Fibroblast of peridontal ligament (primary cell): ENCODE measurements around the gene MYO7B.
A peak's percentile ranks its signal among the peaks of the same experiment; 100 is the strongest.

ENCODE experiments used
- DNase-seq: peaks from one replicate; pipeline ENCODE4 v3.0.0-alpha.2; 2010; ENCODE audit errors: extremely low read depth

The MYO7B gene

DNA sequence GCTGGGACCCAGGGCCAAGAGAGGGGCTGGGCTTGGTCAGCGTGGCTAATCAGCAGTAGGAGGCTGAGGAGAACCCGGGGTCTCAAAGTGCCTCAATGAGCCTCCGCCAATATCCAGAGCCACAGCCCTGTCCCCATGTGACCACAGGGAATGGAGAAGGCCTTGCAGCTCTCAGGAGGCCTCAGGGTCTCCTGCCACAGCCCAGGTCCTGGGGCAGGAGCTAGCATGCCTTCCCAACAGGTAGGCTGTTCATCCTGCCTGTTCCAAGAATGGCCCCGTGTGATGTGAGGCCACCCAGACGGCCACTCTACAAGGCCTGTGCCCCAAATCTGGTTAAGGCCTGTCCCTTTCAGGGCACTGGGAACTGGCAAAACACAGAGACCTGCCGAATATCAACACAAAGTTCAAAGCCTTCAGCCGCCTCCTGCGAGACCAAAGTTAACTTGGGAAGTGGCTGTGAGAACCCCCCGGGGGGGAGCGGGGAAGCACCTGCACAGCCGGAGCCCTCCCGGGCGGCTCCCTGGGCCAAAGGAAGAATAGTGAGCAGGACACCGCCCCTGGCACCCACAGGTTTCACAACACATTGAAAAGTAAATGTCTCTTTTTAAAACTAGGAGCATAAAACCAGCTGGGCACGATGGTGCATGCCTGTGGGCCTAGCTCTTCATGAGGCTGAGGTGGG is 144.3 kb downstream of the MYO7B start:
- no peak for DNase-seq

DNA sequence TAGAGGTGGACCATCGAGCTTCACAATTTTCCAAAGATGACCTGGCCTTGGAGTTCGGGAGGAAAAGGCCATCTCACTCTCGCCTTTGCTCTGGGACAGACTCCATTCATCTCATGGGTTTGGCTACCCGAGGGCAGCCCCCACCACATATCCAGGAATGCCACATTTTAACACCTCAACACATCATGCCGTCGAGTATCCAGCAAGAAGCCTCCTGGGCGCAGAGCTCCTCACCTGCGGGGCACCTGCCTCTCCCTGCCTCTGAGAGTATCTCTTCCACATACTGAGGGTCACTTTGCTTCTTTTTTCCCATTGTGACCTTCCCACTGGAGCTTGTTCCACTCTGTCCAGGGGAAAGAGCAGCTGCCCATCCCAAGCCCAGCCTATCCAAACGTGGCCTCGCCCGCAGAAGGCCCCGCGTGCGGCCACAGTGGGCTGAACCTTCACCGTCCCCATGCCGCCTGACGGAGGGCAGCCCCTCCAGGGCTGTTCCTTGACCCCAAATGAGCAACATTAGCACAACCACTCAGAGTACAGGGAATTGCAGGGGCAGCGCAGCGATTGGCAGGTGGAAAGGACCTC is 145.3 kb downstream of the MYO7B start:
- DNase-seq: no peak

DNA sequence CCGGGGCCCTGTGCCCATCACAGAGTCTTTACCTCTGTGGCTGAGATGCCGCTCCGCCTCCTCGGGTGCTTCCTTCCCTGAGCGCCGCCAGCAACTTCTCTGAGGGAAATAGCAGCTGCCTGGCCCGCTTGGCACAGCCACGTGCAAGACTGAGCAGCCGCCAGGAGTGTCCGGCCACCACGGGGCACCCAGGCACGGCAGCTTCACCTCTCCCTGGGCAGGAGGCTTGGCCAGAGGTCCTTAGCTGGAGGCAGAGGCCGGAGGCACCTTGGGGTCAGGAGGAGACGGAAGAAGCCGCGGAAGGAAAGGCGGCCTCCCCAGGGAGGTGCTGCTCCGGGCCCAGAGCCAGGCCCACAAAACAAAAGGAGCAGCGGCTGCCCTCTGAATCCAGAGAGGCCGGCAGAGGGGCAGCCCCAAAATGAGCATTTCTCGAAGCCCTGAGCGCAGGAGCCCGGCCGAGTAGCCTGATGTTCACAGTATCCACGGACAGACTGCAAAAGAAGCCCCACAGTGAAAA is 145.9 kb downstream of the MYO7B start:
- peak; percentile 5 for DNase-seq

DNA sequence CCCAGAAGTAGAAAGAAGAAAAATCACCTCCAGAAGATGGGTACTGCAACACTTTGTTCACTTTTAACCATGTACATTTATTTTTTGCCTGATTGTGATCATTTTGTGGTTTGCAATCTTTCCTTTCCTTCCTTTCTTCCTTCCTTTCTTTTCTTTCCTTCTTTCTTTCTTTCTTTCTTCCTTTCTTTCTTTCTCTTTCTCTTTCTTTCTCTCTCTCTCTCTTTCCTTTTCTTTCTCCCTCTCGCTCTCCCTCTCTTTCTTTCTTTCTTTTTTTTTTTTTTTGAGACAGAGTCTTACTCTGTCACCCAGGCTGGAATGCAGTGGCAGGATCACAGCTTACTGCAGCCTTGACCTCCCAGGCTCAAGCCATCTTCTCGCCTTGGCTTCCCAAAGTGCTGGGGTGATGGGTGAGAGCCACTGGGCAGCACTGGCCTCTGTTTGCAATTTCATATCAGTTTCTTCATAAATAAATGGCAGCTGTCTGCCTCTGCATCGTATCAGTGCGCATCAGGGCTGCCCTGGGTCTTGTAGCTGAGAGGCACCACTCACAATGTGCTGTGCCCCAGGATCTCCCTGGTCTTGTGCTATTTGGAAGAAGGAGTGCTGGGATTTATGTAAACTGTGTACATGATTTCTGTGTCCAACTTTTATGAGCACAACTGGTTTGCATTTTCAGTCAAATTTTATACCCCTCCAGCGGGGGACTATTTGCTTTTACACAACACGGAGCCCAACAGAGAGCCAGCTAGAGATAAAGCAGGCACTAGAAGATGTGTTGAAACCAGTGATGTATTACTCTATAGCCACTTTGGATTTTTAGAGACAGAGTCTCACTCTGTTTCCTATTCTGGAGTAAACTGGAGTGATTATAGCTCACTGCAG is 146.7 kb downstream of the MYO7B start:
- DNase-seq: no peak

DNA sequence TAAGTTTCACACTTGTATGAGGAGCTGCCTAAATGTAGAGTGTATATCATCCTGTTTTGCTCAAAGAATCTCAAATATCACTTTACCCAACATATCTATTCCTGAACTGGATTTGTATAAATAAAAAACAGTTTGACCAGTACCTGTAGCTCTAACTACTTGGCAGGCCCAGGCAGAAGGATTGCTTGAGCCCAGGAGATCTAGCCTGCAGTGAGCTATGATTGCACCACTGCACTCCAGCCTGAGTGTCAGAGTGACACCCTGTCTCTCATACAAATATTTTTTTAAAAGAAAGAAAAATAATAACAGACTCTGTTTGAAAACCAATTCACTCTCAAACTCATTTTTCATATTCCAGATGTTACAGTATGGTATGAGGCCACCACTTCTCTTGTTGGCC is 147.6 kb downstream of the MYO7B start:
- DNase-seq: no peak

DNA sequence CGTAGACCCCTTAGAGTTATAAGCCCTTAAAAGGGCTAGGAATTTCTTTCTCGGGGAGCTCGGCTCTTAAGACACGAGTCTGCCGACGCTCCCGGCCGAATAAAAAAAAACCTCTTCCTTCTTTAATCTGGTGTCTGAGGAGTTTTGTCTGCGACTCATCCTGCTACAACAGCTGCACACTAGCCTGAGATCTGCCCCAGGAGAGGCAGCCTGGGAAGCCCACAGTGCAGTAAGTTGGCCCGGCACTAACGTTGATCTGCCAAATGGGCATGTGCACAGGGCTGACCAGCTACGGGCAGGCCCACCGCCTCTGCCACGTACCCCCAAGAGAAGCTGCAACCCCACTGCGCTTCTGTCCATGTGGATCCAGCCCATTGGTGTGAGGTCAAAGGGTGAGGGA is 148.3 kb downstream of the MYO7B start:
- DNase-seq: peak; percentile 25

DNA sequence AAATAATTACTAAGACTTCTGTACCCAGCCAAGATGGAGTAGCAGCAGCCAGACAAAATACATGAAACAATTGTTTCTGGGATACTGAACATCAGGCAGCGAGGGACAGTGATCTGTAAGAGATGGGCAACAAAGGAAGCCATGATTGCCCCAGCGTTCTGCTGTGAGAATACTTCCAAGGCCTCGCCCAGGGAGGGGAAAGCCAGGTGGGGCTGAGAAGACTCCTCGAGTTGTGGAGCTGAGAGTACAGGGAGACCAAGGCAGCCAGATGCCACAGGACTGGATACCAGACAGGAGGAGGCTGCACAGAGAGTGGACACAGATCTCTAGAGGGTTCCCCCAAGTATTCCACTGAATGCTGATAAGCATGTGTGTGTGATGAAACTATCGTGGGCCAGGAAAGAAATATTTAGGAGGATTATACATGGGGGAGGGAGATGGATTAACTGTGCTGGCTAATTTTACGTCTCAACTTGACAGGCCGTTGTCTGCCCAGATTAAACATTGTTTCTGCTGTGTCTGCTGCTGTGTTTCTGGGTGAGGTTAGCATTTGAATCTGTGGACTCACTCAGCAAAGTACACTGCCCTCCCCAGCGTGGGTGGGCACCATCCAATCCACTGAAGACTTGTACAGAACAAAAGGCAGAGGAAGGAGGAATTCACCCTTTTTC is 150.1 kb downstream of the MYO7B start:
- DNase-seq: no peak
